NT2/D1 (cell line): ENCODE data around the gene FIBCD1.

Experiments
- SUZ12 ChIP-seq: IDR thresholded peaks from 2 replicates; pipeline ENCODE4 v1.6.1; 2011; ENCODE audit not compliant: insufficient read length, insufficient read depth; ENCODE audit errors: extremely low read depth
- ZNF274 ChIP-seq: IDR thresholded peaks from 2 replicates; pipeline ENCODE4 v1.6.1; 2011; ENCODE audit warnings: mild to moderate bottlenecking, low read depth, low read length

DNA sequence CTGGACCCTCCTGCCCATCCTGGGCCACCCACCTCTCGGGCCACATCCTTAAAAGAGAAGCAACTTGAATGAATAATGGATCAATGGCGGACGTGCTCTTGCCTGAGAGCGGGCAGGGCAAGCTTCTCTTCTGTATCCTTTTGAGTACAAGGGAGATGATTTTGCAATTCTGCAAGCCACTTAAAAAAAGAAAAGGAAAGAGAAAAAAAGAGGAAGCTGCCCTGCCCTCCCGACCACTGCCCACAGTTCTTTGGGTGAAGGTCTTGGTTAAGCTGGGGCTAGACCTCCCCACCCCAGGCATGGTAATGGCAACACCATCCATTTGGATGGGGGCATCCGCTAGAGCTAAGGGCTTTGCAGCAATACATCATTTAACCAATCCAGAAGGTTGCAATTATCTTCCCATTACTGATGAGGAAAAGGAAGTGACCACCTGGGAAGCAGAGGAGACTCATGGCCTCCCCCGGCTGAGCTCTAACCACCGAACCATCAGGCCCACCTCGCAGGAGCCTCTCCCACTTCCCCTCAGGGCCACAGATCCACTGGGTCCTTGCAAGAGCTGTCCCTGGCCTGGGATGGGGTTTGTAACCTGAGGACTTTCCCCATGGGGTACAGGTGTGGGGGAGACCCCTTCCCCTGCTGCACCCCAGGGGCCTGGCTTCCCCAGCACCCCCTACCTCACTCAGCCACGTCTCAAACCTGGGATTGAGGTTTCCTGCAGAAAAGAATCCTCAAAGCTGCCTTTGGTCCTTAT is 42.1 kb upstream of the FIBCD1 start:
- TF ChIP-seq ZNF274 = no peak
- TF ChIP-seq SUZ12 = no peak
